HepG2 (cell line): ENCODE results near the gene CTF1. TPM values are rescaled to one million over a fixed set of nuclear protein-coding genes. Genes with fewer than 3 reads are reported as not detected.

Experiments
- BORCS8-MEF2B ChIP-seq: sonication (generic); formaldehyde crosslinking; IDR thresholded peaks from 2 replicates; pipeline ENCODE4 v1.8.0; 2022; ENCODE audit warnings: mild to moderate bottlenecking, missing genetic modification reagents
- CAMTA2 ChIP-seq: sonication (generic); formaldehyde crosslinking; IDR thresholded peaks from 2 replicates; pipeline ENCODE4 v1.4.0; 2020; ENCODE audit warnings: mild to moderate bottlenecking, missing genetic modification reagents, borderline replicate concordance
- DNMT1 ChIP-seq: sonication (generic); formaldehyde crosslinking; IDR thresholded peaks from 2 replicates; pipeline ENCODE4 v1.5.1; 2020; ENCODE audit warnings: mild to moderate bottlenecking, missing genetic modification reagents
- HNRNPK ChIP-seq: fragments of 200-400 bp; formaldehyde crosslinking; IDR thresholded peaks from 2 replicates; pipeline ENCODE4 v1.6.1; 2018; ENCODE audit warnings: low read length, low read depth, moderate library complexity, mild to moderate bottlenecking; ENCODE audit not compliant: poor library complexity, severe bottlenecking
- KLF16 ChIP-seq, 2 experiments: sonication (generic) in 1 of 2; formaldehyde crosslinking in 1 of 2; IDR thresholded peaks; 2 replicates each; pipeline versions ENCODE4 v1.6.1 to v1.8.0; 2016 to 2023; ENCODE audit warnings: missing genetic modification reagents in 2 of 2, missing compliant biosample characterization in 1 of 2
- MAZ ChIP-seq, 2 experiments: sonication (generic) in 1 of 2; formaldehyde crosslinking in 1 of 2; IDR thresholded peaks; 2 replicates each; pipeline versions ENCODE4 v1.5.0 to v1.6.1; 2012 to 2020; ENCODE audit warnings: low read depth in 2 of 2, mild to moderate bottlenecking in 2 of 2, borderline replicate concordance in 1 of 2, improper control_type of control experiment in 1 of 2, low read length in 1 of 2, missing genetic modification reagents in 1 of 2, moderate library complexity in 1 of 2
- RBAK ChIP-seq: sonication (generic); formaldehyde crosslinking; IDR thresholded peaks from 2 replicates; pipeline ENCODE4 v1.5.1; 2020; ENCODE audit warnings: mild to moderate bottlenecking, missing genetic modification reagents
- RBM39 ChIP-seq: fragments of 200-400 bp; formaldehyde crosslinking; IDR thresholded peaks from one replicate; pipeline ENCODE4 v1.6.1; 2018; ENCODE audit warnings: antibody characterized with exemption, mild to moderate bottlenecking, low read depth, low read length; ENCODE audit not compliant: poor library complexity, severe bottlenecking
- SALL1 ChIP-seq: sonication (generic); formaldehyde crosslinking; IDR thresholded peaks from 2 replicates; pipeline ENCODE4 v1.8.0; 2022; ENCODE audit warnings: mild to moderate bottlenecking, missing genetic modification reagents
- SRSF4 ChIP-seq: fragments of 200-400 bp; formaldehyde crosslinking; IDR thresholded peaks from one replicate; pipeline ENCODE4 v1.6.1; 2018; ENCODE audit warnings: mild to moderate bottlenecking, low read depth, low read length, moderate library complexity; ENCODE audit not compliant: poor library complexity, severe bottlenecking
- ZBTB8A ChIP-seq: sonication (generic); formaldehyde crosslinking; IDR thresholded peaks from 2 replicates; pipeline ENCODE4 v1.4.0; 2020; ENCODE audit warnings: mild to moderate bottlenecking, low read depth, missing genetic modification reagents, borderline replicate concordance
- ZMYM4 ChIP-seq: sonication (generic); formaldehyde crosslinking; IDR thresholded peaks from 2 replicates; pipeline ENCODE4 v1.8.1; 2023; ENCODE audit warnings: mild to moderate bottlenecking, missing genetic modification reagents
- ZNF713 ChIP-seq: sonication (generic); formaldehyde crosslinking; IDR thresholded peaks from 2 replicates; pipeline ENCODE4 v1.4.0; 2020; ENCODE audit warnings: mild to moderate bottlenecking, missing genetic modification reagents
- ZNF768 ChIP-seq: sonication (generic); formaldehyde crosslinking; IDR thresholded peaks from 2 replicates; pipeline ENCODE4 v1.4.0; 2020; ENCODE audit warnings: missing genetic modification reagents
- polyA plus RNA-seq, 8 experiments: library from polyadenylated mRNA; depleted of rRNA in 3 of 8; stranded (reverse) in 7 of 8; unstranded in 1 of 8; fragments of >200 nt; fragmentation: Illumina TruSeq in 4 of 8; extraction: Trizol in 4 of 8; gene quantifications; 2 replicates each; pipeline versions ENCODE4 v1.2.1 to v1.2.3, GENCODE V29; 2011 to 2016; ENCODE audit warnings: low read depth in 4 of 8, missing spikeins in 1 of 8, mixed read lengths in 1 of 8; ENCODE audit not compliant: insufficient read depth in 1 of 8
- total RNA-seq, 5 experiments: library from RNA; depleted of rRNA; stranded (reverse); fragments of >200 nt; fragmentation: Illumina TruSeq; extraction: Trizol; gene quantifications; 2 replicates each; pipeline ENCODE4 v1.2.3, GENCODE V29; 2016; ENCODE audit warnings: low read depth in 1 of 5
- TF ChIP-seq, protein P1 (sequence below): sonication (generic); formaldehyde crosslinking; IDR thresholded peaks from 2 replicates; pipeline ENCODE4 v1.9.0; 2022; ENCODE audit warnings: missing genetic modification reagents, mild to moderate bottlenecking, borderline replicate concordance
- TF ChIP-seq, protein P2 (sequence below): sonication (generic); formaldehyde crosslinking; IDR thresholded peaks from 2 replicates; pipeline ENCODE4 v1.4.0; 2020; ENCODE audit warnings: missing genetic modification reagents
- TF ChIP-seq, protein P3 (sequence below): sonication (generic); formaldehyde crosslinking; IDR thresholded peaks from 2 replicates; pipeline ENCODE4 v1.5.1; 2020; ENCODE audit warnings: mild to moderate bottlenecking, moderate library complexity, missing genetic modification reagents

Gene CTF1
- total and polyA plus RNA-seq, 2 of the 13 experiments (the other 11 are each of a cell fraction or from before 2014, with no cell fraction given), result 0.13 to 1.8 TPM

DNA sequence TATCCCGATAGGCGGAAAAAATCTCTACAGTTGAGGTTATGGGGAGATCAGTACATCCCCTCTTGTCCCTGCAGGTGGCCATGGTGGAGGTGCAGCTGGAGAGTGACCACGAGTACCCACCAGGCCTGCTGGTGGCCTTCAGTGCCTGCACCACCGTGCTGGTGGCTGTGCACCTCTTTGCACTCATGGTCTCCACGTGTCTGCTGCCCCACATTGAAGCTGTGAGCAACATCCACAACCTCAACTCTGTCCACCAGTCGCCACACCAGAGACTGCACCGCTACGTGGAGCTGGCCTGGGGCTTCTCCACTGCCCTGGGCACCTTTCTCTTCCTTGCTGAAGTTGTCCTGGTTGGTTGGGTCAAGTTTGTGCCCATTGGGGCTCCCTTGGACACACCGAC is 56.7 kb downstream of the CTF1 start (continued):
- TF ChIP-seq, protein P1, sequence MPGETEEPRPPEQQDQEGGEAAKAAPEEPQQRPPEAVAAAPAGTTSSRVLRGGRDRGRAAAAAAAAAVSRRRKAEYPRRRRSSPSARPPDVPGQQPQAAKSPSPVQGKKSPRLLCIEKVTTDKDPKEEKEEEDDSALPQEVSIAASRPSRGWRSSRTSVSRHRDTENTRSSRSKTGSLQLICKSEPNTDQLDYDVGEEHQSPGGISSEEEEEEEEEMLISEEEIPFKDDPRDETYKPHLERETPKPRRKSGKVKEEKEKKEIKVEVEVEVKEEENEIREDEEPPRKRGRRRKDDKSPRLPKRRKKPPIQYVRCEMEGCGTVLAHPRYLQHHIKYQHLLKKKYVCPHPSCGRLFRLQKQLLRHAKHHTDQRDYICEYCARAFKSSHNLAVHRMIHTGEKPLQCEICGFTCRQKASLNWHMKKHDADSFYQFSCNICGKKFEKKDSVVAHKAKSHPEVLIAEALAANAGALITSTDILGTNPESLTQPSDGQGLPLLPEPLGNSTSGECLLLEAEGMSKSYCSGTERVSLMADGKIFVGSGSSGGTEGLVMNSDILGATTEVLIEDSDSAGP (CRISPR knock-in tag), result peak; percentile 64; the same call in 1 of the 2 replicates
- TF ChIP-seq, protein P2, sequence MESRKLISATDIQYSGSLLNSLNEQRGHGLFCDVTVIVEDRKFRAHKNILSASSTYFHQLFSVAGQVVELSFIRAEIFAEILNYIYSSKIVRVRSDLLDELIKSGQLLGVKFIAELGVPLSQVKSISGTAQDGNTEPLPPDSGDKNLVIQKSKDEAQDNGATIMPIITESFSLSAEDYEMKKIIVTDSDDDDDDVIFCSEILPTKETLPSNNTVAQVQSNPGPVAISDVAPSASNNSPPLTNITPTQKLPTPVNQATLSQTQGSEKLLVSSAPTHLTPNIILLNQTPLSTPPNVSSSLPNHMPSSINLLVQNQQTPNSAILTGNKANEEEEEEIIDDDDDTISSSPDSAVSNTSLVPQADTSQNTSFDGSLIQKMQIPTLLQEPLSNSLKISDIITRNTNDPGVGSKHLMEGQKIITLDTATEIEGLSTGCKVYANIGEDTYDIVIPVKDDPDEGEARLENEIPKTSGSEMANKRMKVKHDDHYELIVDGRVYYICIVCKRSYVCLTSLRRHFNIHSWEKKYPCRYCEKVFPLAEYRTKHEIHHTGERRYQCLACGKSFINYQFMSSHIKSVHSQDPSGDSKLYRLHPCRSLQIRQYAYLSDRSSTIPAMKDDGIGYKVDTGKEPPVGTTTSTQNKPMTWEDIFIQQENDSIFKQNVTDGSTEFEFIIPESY (CRISPR knock-in tag), result 0 out of 2 replicates have a peak, but pooled peaks have one; percentile 10
- TF ChIP-seq ZBTB8A (CRISPR knock-in tag), result no peak
- no peak for TF ChIP-seq ZMYM4 (CRISPR knock-in tag)
- 0 out of 2 replicates have a peak, but pooled peaks have one; percentile 12 for TF ChIP-seq RBAK (CRISPR knock-in tag)
- TF ChIP-seq, protein P3, sequence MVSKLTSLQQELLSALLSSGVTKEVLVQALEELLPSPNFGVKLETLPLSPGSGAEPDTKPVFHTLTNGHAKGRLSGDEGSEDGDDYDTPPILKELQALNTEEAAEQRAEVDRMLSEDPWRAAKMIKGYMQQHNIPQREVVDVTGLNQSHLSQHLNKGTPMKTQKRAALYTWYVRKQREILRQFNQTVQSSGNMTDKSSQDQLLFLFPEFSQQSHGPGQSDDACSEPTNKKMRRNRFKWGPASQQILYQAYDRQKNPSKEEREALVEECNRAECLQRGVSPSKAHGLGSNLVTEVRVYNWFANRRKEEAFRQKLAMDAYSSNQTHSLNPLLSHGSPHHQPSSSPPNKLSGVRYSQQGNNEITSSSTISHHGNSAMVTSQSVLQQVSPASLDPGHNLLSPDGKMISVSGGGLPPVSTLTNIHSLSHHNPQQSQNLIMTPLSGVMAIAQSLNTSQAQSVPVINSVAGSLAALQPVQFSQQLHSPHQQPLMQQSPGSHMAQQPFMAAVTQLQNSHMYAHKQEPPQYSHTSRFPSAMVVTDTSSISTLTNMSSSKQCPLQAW (CRISPR knock-in tag), result 0 out of 2 replicates have a peak, but pooled peaks have one; percentile 34
- peak; percentile 33 for TF ChIP-seq RBM39
- TF ChIP-seq BORCS8-MEF2B (CRISPR knock-in tag), result no peak
- no peak for TF ChIP-seq SALL1 (CRISPR knock-in tag)
- peak in 1 of 2 experiments; percentile 86; a peak in 1 of 4 replicates for TF ChIP-seq KLF16 (CRISPR knock-in tag; IDR thresholded peaks at IDR 0.05)
- 0 out of 2 replicates have a peak, but pooled peaks have one; percentile 11 for TF ChIP-seq CAMTA2 (CRISPR knock-in tag)
- TF ChIP-seq ZNF713, result no peak
- TF ChIP-seq MAZ (IDR thresholded peaks at IDR 0.05; ENCODE audit: borderline replicate concordance, low read depth, low read length), result no peak
- 0 out of 2 replicates have a peak, but pooled peaks have one; percentile 15 for TF ChIP-seq MAZ (CRISPR knock-in tag; IDR thresholded peaks at IDR 0.05; ENCODE audit: low read depth)
- peak; percentile 59; the same call in 1 of the 2 replicates for TF ChIP-seq ZNF768
- TF ChIP-seq SRSF4, result no peak
- TF ChIP-seq HNRNPK, result no peak
- TF ChIP-seq DNMT1 (CRISPR knock-in tag), result no peak
